OCI-LY1 (cell line): Measurements from ENCODE around the gene GPATCH8.
"Not testable (repeated sequence)": the region's sequence is repeated elsewhere in the genome, so short reads cannot be mapped to it uniquely, and the experiment has no call there.

Experiments used
- H2AFZ ChIP-seq: fragments of 200-600 bp; sonication (generic), shearing (Covaris generic); 2 replicates; pipeline ENCODE4 v1.6.0; 2014; ENCODE audit warnings: antibody characterized with exemption, mild to moderate bottlenecking, low read length
- H3F3A ChIP-seq: fragments of 200-600 bp; sonication (generic), shearing (Covaris generic); 2 replicates; pipeline ENCODE4 v1.6.0; 2014; ENCODE audit warnings: mild to moderate bottlenecking, antibody characterized with exemption, low read length, moderate library complexity; ENCODE audit not compliant: insufficient read depth
- H3K27ac ChIP-seq: fragments of 200-600 bp; sonication (generic); 2 replicates; pipeline ENCODE4 v1.5.1; 2014; ENCODE audit warnings: low read length, mixed run types, mild to moderate bottlenecking, low read depth; ENCODE audit not compliant: poor library complexity, severe bottlenecking
- H3K27me3 ChIP-seq: fragments of 200-600 bp; sonication (generic); 2 replicates; pipeline ENCODE4 v1.6.0; 2014; ENCODE audit warnings: antibody characterized with exemption, mild to moderate bottlenecking, low read length, moderate library complexity; ENCODE audit not compliant: insufficient read depth
- H3K36me3 ChIP-seq: fragments of 200-600 bp; sonication (generic); 2 replicates; pipeline ENCODE4 v1.6.1; 2014; ENCODE audit warnings: mild to moderate bottlenecking, antibody characterized with exemption, low read length, moderate library complexity, mixed read lengths; ENCODE audit not compliant: insufficient read depth
- H3K4me1 ChIP-seq: fragments of 200-600 bp; sonication (generic); 2 replicates; pipeline ENCODE4 v1.5.1; 2014; ENCODE audit warnings: mild to moderate bottlenecking, low read length, moderate library complexity; ENCODE audit not compliant: insufficient read depth, severe bottlenecking
- H3K4me2 ChIP-seq: fragments of 200-600 bp; sonication (generic), shearing (Covaris generic); 2 replicates; pipeline ENCODE4 v1.6.1; 2014; ENCODE audit warnings: low read length
- H3K4me3 ChIP-seq: fragments of 200-600 bp; sonication (generic); 2 replicates; pipeline ENCODE4 v1.5.1; 2014; ENCODE audit warnings: low read length, low read depth, mild to moderate bottlenecking, mixed read lengths; ENCODE audit not compliant: poor library complexity, severe bottlenecking
- H3K79me2 ChIP-seq: fragments of 200-600 bp; shearing (Covaris generic); 2 replicates; pipeline ENCODE4 v1.6.1; 2016; ENCODE audit warnings: mixed run types, low read length, mixed read lengths; ENCODE audit not compliant: insufficient read depth
- H3K9ac ChIP-seq: fragments of 200-600 bp; sonication (generic), shearing (Covaris generic); 2 replicates; pipeline ENCODE4 v1.6.1; 2014; ENCODE audit warnings: mild to moderate bottlenecking, low read length, mixed read lengths
- H3K9me2 ChIP-seq: fragments of 200-600 bp; sonication (generic), shearing (Covaris generic); 2 replicates; pipeline ENCODE4 v1.6.1; 2014; ENCODE audit warnings: low read depth, mild to moderate bottlenecking, low read length, mixed read lengths
- H3K9me3 ChIP-seq: fragments of 200-600 bp; shearing (Covaris generic); 2 replicates; pipeline ENCODE4 v1.6.1; 2014; ENCODE audit warnings: low read length, mixed read lengths
- H4K20me1 ChIP-seq: fragments of 200-600 bp; sonication (generic), shearing (Covaris generic); 2 replicates; pipeline ENCODE4 v1.6.0; 2016; ENCODE audit warnings: mild to moderate bottlenecking, low read length; ENCODE audit not compliant: insufficient read depth
- EZH2 ChIP-seq: fragments of 200-600 bp; sonication (generic), shearing (Covaris generic); IDR thresholded peaks from 2 replicates; pipeline ENCODE4 v1.8.0; 2017; ENCODE audit warnings: borderline replicate concordance, mixed run types, mild to moderate bottlenecking, antibody characterized with exemption, low read length, moderate library complexity, mixed read lengths
- TF ChIP-seq, protein P1 (sequence below): fragments of 200-600 bp; sonication (generic), shearing (Covaris generic); IDR thresholded peaks from 2 replicates; pipeline ENCODE4 v1.5.1; 2017; ENCODE audit warnings: mild to moderate bottlenecking, antibody characterized with exemption, low read length, moderate library complexity, mixed read lengths

GPATCH8 gene

DNA sequence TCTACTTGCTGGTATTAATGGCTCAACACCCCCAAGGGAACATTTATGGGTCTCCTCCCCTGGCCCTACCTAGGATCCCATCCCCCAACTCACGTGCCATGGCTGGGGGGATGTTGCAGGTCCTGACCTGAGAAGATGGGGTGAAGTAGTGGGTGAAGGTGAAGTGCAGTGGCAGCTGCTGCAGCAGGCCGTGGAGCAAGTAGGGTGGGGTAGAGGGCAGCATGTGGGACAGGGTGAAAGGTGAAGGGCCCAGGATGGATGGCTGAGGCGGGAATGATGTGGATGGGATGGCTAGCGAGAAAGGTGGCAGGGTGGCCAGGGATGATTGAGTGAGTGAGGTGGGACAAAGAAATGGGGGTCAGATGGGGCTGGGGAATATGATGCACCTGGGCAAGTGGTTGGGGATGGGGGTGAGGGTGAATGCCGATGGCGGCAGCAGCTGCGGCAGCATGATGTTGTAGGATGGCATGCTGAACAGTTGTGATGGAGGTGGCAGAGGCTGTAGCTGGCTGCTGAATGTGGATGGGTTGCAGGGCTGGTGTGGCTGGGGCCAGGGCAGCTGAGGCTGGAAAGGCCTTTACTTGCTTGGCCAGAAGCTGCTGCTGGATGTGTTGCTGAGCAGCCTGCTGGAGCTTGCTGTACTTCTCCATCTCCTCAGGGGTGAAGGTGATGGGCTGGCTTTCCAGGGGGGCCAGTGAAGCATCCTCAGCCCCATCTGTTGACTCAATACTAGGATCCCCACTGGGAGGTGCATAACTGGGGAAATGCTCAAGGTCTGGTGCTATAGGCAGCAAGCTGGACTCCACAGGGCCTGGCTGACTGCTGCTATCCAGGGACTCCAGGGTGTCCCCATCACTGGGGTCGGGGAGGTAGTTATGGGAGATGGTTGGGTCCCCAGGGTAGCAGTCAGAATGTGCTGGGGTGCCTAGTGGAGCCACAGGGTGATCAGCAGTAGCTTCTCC, 105.4 kb downstream of the GPATCH8 start:
- Histone ChIP-seq H3K27ac (no peak overlapping the region), H3K36me3 (peaks cover 51% of the 10 kb centered on the region), H3K9me3 (no peaks in the 10 kb centered on the region), H2AFZ (no peak overlapping the region), H3K9ac (no peak overlapping the region), H3K27me3 (no peaks in the 10 kb centered on the region), H4K20me1 (no peaks in the 10 kb centered on the region), H3K79me2 (no peaks in the 10 kb centered on the region), H3K4me2 (no peak overlapping the region), H3F3A (no peaks in the 10 kb centered on the region), H3K9me2 (no peaks in the 10 kb centered on the region), H3K4me3 (no peak overlapping the region), H3K4me1 (no peaks in the 10 kb centered on the region)
- TF ChIP-seq EZH2 = no peak

DNA sequence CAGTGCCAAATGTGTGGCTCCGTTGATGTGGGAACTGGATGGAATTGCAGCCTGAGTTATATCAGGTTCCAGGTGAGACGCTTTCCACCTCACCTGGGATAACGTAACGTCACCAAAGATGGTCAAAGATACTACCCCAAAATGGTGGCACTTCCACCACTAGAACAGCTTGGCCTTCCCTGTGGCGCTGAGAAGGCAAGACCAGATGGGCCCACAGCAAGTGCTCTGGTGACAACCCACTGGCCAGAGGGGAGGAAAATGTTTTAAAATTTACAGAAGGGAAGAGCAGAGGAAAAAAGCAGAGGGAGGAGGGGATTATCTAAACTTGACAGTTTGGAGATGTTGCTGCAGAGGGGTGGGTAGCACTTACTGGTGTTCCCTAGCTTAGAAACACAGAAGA, 106.3 kb downstream of the GPATCH8 start:
- Histone ChIP-seq H3K36me3 (peaks cover 45% of the 10 kb centered on the region), H3K4me1 (no peaks in the 10 kb centered on the region), H4K20me1 (no peaks in the 10 kb centered on the region), H3K79me2 (no peaks in the 10 kb centered on the region), H3K4me3 (no peak overlapping the region), H3K27ac (no peak overlapping the region), H3K27me3 (no peaks in the 10 kb centered on the region), H2AFZ (no peak overlapping the region), H3K4me2 (no peak overlapping the region), H3K9ac (no peak overlapping the region), H3K9me3 (no peaks in the 10 kb centered on the region), H3K9me2 (no peaks in the 10 kb centered on the region), H3F3A (no peaks in the 10 kb centered on the region)
- TF ChIP-seq, protein P1, sequence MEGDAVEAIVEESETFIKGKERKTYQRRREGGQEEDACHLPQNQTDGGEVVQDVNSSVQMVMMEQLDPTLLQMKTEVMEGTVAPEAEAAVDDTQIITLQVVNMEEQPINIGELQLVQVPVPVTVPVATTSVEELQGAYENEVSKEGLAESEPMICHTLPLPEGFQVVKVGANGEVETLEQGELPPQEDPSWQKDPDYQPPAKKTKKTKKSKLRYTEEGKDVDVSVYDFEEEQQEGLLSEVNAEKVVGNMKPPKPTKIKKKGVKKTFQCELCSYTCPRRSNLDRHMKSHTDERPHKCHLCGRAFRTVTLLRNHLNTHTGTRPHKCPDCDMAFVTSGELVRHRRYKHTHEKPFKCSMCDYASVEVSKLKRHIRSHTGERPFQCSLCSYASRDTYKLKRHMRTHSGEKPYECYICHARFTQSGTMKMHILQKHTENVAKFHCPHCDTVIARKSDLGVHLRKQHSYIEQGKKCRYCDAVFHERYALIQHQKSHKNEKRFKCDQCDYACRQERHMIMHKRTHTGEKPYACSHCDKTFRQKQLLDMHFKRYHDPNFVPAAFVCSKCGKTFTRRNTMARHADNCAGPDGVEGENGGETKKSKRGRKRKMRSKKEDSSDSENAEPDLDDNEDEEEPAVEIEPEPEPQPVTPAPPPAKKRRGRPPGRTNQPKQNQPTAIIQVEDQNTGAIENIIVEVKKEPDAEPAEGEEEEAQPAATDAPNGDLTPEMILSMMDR = no peak
- TF ChIP-seq EZH2 = no peak

DNA sequence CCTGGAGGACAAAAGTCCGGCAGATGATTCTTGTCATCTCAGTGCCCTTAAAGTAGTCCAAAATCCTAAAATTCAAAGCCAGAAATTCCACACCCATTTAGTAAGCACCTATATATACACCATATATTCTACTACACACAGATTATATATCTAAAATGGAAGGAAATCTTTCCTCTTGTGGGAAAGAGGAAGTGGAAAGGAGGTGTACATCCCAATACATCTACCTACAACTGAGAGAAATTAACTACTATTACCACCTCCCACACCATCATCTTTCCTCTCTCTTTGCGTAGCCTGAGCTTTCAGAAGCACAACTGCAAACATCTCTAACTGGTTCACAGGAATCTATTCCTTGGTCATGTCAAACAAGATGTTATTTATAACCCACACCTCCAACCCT, 108.4 kb downstream of the GPATCH8 start:
- Histone ChIP-seq H3K4me3 (no peak overlapping the region), H2AFZ (no peak overlapping the region), H3K4me1 (no peaks in the 10 kb centered on the region), H3K9ac (no peak overlapping the region), H3K9me3 (no peaks in the 10 kb centered on the region), H3K27me3 (no peaks in the 10 kb centered on the region), H3K79me2 (no peaks in the 10 kb centered on the region), H3K4me2 (no peak overlapping the region), H3K36me3 (peaks cover 27% of the 10 kb centered on the region), H3K27ac (no peak overlapping the region), H3F3A (no peaks in the 10 kb centered on the region), H3K9me2 (no peaks in the 10 kb centered on the region), H4K20me1 (no peaks in the 10 kb centered on the region)
- TF ChIP-seq EZH2 = no peak
- TF ChIP-seq, protein P1 = no peak

DNA sequence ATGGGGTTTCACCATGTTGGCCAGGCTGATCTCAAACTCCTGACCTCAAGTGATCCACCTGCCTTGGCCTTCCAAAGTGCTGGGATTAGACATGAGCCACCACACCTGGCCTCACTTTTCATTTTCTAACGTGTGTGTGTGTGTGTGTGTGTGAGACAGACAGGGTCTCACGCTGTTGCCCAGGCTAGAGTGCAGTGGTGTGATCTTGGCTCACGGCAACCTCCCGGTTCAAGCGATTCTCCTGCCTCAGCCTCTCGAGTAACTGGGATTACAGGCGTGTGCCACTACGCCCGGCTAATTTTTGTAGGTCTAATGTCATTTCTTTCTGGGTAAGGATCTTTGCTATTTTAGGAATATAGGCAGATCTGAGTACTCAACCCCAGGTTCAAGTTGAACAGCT, 109.1 kb downstream of the GPATCH8 start:
- not testable (repeated sequence) for H3F3A ChIP-seq, H3K9me2 ChIP-seq

More for the DNA sequence above, 109.1 kb downstream of the GPATCH8 start:
- not testable (repeated sequence) for H4K20me1 ChIP-seq, H3K27ac ChIP-seq, H3K9me3 ChIP-seq, H3K4me3 ChIP-seq, H3K27me3 ChIP-seq, H3K4me1 ChIP-seq, H3K4me2 ChIP-seq, H3K9ac ChIP-seq, H2AFZ ChIP-seq, H3K79me2 ChIP-seq
- H3K36me3 ChIP-seq = peaks cover 20% of the 10 kb centered on the region
